Left kidney (tissue), 2 donors: ENCODE measurements around the gene PAXIP1. TPM values are rescaled to one million over a fixed set of nuclear protein-coding genes. Genes with fewer than 3 reads are reported as not detected.

Experiments
- DNase-seq: peaks from one replicate; pipeline ENCODE4 v3.0.0-alpha.2; 2013
- polyA plus RNA-seq: library from polyadenylated mRNA; unstranded; fragments of 120-200 nt; gene quantifications from one replicate; pipeline ENCODE4 v1.2.1, GENCODE V29; 2013; ENCODE audit not compliant: insufficient read length

PAXIP1 gene
- polyA plus RNA-seq, 1 donor = 27.6 TPM

DNA sequence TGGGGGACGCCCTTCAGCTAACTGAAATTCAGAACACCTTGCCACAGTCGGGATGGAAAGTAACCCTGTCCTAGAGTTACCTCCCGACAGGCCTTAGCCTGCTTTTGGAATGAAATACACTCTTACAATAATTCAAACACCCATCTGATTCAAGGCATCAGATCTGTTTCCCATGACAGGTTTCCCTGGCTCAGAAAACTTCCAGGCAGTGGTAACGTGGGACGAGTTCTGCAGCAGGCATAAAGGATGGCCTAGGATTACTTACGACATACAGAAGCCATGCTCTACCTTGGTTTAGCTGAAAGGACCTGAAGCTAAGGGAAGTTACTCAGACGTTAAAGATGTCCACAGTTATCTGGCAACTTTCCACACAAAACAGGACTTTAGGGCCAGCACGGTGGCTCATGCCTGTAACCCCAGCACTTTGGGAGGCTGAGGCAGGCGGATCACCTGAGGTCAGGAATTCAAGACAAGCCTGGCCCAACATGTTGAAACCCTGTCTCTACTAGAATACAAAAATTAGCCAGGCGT is 5.0 kb downstream of the PAXIP1 start:
- no peak for DNase-seq

DNA sequence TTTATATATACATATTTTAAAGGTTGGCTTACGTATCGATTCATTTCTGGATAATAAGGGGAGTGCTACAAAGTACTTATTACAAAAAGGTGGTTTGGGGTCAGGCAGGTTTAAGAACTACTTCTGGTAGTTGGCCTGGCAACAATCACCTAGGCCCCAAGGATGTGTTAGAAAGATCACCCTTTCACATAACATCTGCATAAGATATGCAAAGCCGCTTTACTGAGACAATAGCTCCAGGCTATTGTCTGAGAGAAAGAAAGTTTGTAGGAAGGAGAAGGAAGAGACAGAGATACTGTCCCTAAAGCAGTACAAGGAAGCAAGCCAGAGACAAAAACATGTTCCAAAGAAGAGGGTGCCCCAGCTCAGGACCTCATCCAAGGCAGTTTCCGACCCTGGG is 6.2 kb downstream of the PAXIP1 start:
- DNase-seq = no peak

DNA sequence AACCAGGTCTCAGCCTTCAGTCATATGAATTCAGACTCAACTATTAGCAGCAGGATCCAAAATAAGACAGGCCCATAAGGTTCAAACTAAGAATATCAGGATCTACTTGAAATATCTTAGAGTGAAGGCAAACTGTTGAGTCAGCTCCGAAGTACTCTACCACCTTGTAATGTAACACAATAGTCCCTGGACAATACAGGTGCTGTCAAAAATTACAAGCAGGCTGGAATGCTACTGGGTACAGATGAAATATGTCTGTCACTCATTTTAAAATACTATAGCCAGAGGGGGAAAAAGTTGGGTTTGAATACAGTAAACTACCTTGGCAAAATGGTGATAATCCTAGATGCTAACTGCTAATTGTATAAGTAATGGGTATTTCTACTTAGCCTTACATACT is 6.8 kb downstream of the PAXIP1 start:
- no peak for DNase-seq

DNA sequence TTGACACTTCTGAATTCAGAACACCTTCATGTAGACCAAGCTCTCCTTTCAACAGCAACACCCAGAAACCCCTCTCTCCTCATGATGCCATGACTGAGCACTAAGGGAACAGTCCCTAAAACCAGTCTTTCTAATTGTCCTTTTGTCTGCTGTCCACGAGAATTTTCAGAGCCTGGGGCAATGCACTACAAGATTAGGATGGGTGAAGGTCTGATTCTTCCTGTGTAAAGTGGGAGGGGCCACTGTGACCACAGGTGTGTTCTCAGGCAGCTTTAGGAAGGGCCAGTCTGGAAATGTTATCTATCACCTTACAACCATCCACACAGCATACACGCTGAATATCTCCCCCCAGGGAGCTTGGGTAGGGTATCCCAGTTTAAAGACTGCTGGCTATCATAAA is 7.9 kb downstream of the PAXIP1 start:
- no peak for DNase-seq

DNA sequence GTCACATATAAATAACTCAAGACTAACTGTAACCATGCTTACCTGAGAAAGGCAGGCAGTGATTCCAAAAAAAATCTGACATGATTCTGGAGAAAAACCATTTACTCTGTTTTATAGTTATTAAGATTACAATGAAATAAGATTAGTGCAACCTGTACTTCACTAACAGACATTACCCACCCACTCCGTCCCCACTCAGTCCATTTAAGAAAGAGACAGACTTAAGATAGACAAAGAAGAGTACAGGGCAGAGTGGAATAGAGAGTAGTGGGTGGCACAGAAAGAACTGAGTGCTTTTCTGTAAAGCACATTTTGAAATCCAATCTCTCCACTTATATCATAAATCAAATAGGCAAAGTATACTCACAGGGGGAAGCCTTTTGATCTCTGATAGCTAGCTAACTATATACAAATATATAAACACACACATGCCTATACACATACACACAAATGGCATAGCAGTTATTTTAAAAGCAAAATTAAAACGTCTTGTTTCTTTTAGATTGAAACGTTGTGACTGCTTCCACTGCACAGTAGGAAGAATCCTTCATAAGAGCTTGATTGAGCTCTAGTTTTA is 11.9 kb downstream of the PAXIP1 start:
- no peak for DNase-seq

DNA sequence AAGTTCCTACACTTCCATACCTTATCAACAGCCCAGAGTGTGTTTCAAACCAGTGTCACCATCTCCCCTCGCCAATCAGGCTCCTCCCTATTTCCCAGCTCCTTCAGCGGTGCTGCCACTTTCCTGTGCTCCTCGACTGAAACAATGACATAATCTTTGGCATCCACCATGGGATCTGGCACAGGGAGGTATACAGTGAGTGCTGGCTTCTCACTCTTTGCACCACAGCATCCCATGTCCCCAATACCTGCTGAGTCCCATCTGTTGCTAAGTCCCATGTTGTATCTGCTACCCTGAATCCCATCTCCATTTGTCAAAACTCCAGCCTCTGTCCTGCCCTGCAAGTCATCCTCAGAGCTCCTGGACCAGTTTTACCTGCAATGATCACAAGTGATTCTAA is 15.4 kb downstream of the PAXIP1 start:
- no peak for DNase-seq

DNA sequence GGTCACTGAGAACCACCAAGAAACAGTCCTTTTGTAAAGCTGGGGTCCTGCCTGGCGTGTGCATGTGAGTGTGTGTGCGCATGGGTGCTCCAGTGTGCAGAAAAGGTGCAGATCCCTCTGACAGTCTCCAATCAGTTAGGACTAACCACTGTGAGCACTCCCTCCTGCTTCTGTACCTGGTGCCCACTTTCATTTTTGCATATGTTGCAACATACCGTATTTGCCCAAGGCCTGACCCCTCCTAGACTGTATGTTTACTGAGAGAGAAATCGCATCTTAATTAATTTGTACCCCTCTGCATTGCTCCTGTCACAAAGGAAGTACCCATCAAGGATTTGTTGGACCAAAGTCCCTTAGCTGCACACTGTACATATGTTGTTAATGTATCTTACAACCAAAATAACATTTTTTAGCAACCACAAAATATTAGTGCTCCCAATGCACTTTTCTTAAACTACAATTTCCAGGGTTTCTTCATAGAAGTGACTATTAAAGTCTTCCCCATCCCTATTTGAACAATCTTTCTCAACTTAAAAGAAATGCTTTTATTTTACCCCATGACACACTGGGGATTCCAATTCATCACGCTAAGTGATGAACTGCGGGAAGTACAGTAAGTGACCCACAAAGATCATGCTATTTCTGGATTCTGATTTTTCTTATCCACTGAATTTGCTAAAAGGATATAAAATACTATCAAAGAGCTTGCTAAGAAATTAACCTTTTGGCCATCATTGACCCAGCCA is 16.6 kb downstream of the PAXIP1 start:
- no peak for DNase-seq

DNA sequence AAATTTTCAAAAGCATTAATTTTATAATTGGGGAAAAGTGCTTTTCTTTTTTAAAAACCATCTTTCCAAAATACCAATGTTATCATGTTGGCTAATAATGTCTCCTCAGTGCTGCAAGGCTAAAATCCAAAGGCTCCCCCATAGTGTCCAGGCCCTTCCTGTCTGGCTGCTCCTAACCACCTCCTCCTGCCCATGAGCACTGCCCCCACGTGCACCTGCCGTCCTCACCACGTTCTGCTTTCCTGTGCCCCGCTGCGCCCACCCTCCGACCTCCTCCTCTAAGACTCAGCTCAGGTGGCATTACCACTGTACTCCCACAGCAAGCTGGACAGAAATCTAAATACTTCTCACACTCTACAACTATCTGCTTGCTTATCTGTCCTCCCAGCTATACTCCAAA is 17.7 kb downstream of the PAXIP1 start:
- DNase-seq = no peak

DNA sequence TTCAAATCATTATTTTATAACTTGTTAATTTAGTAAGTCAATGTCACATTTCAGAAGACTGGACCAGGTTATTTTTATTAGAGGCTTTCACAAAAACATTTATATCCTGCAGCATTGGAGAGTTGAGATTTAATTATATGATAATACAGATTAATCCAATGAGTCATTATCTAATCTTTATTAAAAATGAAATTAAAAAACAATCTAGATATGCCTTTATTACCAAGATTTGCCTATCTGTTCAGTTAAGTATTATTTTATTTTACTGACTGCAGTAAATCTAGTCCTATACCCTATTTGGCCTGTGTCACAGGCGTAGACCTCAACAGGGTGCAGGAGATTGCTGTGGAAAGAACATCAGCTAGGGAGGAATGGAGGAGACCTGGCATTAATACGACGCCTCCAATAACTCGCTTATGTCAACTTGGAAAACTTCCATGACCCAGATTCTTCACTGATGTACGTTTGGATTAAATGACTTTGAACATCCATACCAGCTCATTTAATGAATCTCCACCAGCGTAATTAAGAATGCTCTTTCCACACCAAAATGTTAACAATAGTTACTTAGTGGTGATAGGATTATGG is 18.2 kb downstream of the PAXIP1 start:
- no peak for DNase-seq

DNA sequence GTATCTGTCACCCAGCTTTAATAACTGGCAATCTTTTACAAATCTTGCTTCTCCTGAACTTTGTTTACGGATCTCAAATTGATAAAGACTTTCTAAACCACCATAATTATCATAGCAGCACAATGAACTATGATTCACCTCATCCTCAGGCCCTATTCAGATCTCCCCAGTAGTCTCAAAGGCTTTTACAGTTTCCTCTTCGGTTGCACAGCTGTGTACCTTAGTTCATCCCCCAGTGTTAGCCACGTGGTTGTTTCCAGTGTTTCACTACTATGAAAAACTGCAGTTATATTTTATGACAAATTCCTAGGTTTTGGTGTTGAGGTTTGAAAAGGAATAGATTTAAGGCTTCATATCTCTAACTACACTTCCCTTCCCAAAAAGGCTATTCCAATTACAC is 24.9 kb downstream of the PAXIP1 start:
- DNase-seq = no peak

DNA sequence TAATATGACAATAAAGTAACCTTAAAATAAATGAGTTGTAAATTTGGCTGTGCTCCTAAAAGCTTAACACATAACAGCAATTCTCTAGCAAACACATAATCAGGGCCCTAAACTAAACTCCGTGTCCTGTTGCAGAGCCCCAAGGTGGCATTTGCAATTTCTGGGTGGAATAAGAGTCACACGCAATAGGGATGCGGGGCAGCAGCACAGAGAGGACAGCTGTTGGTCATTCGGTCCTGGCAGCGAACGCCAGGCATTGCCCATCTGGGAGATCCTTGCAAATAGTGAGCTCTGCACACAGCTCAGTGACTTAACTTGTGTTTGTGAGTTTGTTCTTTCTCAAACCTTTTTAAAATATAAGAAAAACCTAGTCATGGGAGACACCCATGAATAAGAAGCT is 25.7 kb downstream of the PAXIP1 start:
- DNase-seq = no peak

DNA sequence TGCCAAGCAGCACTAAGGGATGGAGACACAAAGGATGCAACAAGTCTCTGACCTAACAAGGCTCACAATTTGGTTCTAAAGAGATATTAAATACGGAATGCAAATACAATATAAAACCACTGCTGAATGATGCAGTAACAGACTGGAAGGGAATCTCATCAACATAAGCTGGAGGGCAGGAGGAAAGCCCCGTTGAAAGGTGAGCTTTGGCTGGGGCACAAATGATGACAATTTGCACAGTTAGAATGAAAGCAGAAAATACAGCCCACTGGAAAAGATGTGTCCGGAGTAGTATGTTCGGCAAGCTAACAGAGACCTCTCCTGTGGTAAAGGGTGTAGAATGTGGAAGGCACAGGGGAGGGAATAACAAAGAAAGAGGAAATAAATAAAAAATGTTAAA is 26.1 kb downstream of the PAXIP1 start:
- no peak for DNase-seq

DNA sequence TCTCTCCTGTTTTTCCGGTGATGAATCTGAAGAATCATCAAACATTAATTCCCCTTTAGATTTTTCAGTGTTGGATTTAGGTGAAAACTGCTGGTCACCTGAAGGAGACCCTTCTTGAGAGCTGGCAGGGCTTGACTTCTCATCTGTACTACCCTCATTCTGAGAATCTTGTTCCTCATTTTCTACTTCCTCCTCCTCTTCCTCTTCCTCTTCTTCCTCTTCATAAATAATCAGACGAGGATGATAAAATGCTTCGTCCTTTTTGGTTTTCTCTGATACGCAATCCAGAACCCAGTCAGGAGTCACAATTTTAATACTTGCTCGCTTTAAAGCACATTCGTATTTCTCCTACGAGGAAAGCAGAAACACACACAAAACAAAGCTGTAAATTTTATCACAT is 26.9 kb downstream of the PAXIP1 start:
- DNase-seq = no peak

DNA sequence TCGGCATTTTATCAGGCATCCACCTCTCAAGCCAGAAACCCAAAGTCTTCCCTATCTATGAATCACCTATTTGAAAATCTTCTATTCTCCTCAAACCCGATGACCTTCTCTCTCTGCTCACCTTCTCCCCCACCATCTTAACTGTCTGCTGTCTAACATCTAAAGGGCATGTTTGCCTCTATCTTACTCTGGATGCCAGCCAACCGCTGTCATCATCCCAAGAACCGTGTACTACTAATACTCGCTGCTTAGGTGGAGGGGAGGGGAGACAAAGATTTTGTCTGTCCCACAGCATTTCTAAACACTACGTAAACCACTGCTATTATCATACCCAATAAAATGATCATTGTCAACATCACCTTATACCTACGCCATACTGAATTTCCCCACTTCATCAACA is 29.5 kb downstream of the PAXIP1 start:
- no peak for DNase-seq

DNA sequence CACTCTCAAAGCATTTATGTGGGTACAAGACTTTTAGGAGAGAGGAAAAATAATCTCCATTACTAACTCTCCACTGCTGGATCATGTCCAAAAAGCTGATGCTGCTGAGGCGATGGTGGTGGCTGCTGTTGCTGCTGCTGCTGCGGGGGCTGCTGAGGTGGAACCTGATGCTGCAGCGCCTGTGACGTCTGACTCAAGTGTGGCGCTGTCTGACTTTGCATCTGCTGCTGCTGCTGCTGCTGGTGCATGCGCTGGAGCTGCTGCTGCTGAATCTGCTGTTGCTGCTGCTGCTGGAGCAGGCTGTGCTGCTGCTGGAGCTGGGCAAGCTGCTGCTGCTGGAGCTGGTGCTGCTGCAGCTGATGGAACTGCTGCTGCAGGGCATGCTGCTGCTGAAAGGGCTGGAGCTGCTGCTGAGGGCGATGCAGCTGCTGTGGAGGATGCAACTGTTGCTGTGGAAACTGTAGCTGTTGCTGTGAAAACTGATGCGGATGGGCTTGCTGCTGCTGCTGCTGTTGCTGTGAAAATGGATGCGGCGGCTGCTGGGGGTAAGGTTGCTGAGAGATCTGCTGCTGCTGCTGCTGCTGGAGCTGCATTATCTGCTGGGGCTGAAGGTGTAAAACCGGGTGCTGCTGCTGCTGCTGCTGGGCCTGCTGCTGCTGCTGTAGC is 34.5 kb downstream of the PAXIP1 start:
- DNase-seq = no peak

DNA sequence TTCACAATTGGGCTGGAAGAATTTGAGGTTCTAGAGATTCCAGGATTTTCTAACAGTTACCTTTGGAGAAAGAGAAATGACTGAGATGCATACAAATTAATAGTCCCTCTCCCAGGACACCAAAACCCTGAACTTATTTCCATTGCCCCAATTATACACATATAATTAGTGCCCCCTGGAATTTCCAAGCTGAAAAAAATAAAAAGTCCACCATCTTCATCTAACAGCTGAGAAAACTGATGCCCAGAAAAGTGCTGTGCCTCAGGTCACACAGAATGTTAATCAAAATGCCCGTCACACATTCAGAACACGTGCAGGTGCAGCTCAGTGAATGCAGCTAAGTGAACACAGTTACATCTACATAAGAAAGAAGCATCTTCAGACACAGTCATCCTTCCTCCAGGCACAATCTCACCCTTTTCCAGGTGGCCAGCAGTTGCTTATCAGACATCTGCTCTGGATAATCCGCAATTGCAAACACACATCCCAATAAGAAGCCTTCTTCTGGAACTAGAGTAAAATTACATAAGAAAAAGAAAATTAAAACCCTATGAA is 35.4 kb downstream of the PAXIP1 start:
- no peak for DNase-seq

DNA sequence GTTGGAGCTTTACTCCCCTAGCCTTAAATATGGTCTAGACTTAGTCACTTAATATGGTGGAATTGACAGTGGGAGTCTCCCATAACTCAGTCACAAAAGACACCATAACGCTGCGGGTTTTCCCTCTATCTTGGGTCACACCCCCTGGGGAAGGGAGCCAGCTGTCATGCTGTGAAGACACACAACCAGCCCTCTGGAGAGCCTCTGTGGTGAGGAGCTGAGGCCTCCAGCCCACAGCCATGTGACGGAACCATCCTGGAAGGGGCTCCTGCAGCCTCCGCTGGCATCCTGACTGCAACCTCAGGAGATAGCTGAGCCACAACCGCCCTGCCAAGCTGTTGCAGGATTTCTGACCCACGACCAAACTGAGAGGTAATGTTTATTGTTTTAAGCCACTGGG is 37.9 kb downstream of the PAXIP1 start:
- no peak for DNase-seq

DNA sequence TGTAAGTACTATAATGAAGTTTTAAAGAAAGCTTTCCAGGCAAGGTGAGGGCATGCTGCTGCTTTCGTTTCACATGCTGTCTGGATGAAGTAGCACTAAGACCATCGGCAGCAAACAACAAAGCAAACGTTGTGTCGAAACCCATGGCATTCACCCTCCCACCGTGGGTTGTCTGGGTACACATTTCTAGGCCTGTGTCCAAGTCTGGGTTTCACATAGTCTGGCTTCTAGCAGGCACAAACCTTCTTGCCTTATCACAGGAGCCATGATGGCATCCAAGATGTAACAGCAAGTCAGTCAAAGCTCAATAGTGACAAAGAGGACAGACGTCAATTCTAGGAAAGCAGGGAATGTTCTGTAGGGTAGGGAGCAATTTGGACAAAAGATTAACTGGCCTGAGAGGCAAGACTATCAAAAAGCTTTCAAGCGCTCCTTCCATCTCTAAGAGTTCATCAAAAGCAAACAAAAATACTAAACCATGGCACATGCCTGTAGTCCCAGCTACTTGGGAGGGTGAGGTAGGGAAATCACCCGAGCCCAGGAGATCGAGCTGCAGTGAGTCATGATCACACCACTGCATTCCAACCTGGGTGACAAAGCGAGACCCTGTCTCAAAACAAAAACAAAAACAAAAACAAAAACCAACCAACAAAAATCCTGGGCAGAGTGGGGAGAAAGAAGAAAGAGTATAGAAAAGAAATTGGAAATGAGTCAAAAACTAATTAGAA is 42.7 kb downstream of the PAXIP1 start:
- no peak for DNase-seq

DNA sequence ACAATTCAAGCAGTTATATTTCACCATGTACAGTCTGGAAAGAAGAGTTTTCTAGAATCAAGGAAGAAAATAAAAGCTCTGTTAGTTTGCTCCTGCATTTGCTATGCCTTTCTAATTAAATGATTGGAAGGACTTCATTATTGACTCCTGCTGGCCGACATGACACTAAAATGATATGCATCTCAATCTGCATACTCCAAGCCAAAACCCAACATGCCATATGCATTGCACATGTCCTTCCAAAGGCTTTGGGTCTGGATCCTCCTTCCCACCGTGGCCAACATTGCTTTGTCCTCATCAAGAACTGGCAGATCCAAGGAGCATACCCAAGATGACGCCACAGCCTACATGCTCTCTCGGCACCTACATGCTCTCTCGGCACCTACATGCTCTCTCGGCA is 46.5 kb downstream of the PAXIP1 start:
- DNase-seq = no peak

DNA sequence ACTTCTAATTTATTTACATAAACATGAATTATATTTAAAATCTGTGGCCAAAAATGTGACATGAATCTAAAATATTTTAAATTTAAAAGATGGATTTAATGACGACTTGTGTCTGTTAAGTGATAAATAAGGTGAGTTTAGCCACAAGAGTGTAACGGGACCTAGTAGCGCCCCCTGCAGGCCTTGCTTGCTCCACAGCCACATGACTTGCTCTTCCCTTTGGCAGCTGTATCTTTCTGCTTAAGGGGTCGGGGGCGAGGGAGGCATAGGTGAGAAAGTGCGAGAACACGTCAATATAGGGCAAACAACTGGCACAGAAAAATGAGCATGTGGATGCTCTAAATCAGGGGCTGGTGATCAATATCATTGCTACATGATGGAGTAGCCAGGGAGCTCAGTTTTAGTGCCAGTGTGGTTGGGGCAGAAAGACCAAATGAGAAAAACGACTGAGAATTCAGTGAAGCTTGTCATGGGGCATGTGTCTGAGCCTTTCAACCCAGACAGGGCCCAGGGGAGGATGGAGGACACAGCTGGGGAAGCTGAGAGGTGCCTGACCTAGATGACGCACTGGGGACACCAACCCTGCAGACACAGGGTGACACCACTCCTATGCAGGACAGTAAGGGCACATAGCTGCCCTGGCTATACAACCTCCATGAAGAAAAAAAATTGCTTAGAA is 49.8 kb downstream of the PAXIP1 start:
- peak; percentile 3 for DNase-seq

DNA sequence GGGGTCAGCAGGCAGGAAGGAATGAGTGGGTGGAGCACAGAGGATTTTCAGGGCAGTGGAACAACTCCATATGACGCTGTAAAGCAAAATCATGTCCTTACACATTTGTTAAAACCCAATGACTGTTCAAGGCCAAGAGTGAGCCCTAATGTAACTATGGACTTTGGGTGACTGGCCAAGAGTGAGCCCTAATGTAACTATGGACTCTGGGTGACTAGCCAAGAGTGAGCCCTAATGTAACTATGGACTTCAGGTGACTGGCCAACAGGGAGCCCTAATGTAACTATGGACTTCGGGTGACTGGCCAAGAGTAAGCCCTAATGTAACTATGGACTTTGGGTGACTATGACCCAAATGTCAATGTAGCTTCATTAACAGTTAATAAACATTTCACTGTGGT is 52.0 kb downstream of the PAXIP1 start:
- no peak for DNase-seq

DNA sequence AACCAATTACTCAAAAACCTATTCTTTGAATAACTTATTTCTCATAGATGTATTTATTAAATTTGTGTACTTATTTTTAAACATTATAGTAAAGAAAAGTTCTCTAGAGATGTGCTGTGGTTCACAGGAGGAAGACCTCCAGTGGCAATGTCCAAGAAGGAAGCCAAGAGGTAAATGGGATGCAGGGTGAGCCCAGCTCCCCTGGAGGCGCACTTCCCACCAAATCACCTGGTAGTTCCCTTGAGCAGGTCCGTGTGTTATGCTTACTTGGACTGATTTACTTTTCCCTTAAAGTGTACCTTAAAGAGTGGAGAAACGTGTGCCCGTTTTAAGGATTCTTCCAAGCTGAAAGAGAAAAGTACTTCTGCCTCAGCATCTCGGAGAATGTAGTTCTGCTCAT is 55.3 kb downstream of the PAXIP1 start:
- no peak for DNase-seq
